ENCODE data around the gene NACC2.

The NACC2 gene

DNA sequence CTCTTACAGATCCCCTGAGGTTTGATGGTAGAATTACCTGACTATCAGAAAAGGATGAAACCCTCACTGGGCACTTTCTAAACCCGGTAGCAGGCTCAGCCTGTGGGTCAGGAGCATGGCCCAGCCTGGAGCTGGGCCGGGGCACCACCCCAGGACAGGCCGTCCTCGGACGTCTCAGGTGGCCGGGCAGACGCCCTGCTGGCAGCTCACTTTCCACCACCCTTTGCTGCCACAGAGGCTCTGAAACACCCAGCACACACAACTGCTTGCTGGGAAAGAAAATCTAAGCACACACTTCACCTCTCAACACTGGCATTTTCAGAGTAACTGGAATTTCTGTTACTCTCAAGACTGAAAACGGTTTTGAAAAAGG is 138.3 kb downstream of the NACC2 start:
- H3K4me3 ChIP-seq (replicated peaks; ENCODE audit: low read depth, low read length) = no peak overlapping the region
- no peak for DNase-seq (ENCODE audit: extremely low read depth, low read depth)
- TF ChIP-seq, protein P1, sequence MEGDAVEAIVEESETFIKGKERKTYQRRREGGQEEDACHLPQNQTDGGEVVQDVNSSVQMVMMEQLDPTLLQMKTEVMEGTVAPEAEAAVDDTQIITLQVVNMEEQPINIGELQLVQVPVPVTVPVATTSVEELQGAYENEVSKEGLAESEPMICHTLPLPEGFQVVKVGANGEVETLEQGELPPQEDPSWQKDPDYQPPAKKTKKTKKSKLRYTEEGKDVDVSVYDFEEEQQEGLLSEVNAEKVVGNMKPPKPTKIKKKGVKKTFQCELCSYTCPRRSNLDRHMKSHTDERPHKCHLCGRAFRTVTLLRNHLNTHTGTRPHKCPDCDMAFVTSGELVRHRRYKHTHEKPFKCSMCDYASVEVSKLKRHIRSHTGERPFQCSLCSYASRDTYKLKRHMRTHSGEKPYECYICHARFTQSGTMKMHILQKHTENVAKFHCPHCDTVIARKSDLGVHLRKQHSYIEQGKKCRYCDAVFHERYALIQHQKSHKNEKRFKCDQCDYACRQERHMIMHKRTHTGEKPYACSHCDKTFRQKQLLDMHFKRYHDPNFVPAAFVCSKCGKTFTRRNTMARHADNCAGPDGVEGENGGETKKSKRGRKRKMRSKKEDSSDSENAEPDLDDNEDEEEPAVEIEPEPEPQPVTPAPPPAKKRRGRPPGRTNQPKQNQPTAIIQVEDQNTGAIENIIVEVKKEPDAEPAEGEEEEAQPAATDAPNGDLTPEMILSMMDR (IDR thresholded peaks at IDR 0.05; ENCODE audit: low read depth, low read length, missing control alignments) = no peak
